CD4-positive, alpha-beta T cell treated with Interleukin-1 beta for 1 hour (primary cell): Measurements from ENCODE around the gene SYNE1.

ENCODE experiments used
- DNase-seq, 2 donors: peaks; one replicate each; pipeline ENCODE4 v3.0.0-alpha.2; 2020 to 2022

Gene SYNE1

DNA sequence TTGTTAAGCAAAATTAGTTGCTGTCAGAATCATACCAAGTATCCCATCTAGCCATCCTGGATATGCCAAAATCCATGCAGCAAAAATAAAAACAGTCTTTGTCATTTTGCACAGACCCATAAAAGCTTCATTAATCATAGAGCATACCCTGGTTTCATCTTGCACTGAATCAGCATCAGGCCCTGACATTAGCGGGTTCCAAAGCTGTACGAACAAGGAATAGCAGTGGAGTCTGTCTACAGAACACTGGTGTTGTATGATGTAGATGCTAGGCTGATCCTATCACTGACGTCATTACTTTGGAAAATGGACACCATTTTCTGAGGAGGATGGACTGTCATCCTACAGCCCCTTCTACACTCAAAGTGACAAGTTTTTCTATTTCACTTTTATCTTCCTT, 514.1 kb downstream of the SYNE1 start:
- DNase-seq = no peak

GRCh38 chr6:152122434-152122833, 514.7 kb downstream of the SYNE1 start:
- DNase-seq = no peak

- DNase-seq = no peak
These were observed 515.3 kb downstream of the SYNE1 start for GRCh38 chr6:152121910-152122309.

DNA sequence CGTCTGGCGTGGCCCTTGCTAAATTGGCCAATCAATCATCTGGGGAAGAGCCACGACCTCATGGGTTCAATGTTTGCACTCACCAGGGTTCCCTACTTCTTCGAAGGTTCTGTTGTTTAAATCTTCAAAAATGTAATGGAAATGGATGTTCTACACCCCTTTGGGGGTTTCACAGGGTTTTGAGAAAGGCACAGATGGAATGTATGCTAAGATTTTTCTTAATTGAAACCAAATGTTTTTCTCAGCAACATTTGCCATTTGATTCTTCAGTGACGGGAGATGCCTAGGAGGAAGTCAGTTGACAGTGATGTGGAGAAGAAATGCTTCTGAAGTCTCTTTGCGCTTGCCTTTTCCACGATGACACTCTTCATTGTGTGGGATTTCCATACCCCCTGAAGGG, 517.3 kb downstream of the SYNE1 start:
- no peak for DNase-seq

- no peak for DNase-seq
These were observed 518.5 kb downstream of the SYNE1 start for GRCh38 chr6:152118678-152119077.

DNA sequence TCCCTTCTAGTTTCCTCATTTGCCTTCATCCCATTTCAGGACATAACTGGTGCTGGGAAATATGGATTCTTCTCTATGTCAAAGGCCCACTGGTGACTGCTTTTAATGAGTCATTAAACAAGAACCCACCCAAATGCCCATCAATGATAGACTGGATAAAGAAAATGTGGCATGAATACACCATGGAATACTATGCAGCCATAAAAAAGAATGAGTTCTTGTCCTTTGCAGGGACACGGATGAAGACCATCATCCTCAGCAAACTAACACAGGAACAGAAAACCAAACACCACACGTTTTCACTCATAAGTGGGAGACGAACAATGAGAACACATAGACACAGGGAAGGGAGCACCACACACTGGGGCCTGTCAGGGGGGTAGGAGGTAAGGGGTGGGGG, 518.9 kb downstream of the SYNE1 start:
- DNase-seq = no peak

- no peak for DNase-seq
These were observed 519.7 kb downstream of the SYNE1 start for GRCh38 chr6:152117156-152118133.

DNA sequence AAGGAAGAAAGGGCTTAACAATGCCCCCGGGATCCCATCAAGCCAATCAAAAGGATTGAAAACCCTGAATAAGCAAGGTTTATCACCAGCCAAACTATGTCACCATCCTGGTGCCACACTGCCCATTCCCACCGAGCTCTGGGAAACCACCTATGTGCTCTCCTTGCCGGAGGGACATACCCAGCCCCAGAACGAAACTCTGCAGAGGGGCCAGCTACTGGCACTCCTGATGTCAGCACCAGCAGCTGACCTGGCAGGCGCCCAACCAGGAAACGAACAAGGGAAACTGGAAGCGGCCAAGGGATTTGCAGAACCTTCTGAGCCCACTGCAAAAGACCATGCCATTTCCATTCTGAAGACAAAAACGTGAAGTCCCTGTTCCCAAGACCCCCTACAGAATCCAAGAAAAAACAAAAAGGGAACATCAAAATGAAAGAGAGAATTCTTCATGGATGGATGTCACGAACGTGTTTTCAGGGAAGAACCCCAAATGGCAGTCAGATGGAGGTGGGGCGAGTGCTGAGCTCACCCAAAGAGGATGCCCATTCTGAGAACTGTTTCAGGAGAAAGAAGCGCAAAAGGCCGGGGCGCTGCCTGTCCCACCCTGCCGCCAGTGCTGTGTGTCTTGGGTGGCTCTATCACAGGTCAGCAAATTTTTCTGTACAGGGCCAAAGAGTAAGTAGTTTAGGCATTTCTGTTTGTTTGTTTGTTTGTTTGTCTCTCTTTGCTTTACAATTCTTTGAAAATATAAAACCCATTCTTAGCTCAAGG, 524.5 kb downstream of the SYNE1 start:
- no peak for DNase-seq

DNA sequence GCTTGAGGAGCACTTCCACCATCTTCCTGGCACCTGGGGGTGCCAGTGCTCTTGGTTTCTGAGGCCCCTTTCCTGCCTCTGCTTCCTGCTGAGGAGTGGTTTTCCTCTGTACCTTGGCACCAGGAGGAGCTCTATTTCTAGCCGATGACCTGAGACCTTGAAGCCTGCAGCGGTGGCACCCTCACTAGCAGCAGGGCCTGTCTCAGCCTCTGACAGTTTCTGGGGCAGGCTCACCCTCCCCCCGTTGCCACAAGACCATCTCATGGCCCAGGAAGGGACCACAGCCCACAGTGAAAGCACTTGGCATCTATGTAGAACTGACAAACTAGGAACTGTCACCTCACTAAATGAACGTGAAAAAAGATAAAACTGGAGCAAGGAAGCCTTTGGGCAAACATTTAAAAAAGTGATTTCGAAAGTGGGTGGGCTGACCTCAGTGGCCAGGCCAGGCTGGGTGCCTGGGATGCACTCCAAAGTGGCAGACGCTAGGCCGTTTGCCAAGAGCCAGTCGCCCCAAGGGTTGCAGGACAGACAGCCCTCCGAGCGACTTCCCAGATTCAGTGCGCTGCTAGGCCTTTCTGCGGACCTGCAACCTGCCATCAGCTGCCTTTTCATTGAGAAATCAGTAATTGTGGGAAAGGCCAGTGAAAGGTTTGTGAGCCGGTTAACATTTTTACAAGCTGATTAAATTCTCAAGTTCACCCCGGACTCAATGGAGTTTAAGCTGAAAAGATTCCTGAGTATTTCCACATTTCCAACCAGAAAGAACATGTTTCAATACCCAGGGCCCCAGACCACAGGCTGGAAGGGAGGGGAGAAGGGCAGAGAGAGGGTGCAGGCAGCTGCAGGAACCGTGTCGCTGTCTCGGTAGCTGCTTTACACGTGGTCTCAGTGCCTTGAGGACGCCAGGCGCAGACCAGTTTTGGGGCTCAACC, 526.0 kb downstream of the SYNE1 start:
- no peak for DNase-seq

DNA sequence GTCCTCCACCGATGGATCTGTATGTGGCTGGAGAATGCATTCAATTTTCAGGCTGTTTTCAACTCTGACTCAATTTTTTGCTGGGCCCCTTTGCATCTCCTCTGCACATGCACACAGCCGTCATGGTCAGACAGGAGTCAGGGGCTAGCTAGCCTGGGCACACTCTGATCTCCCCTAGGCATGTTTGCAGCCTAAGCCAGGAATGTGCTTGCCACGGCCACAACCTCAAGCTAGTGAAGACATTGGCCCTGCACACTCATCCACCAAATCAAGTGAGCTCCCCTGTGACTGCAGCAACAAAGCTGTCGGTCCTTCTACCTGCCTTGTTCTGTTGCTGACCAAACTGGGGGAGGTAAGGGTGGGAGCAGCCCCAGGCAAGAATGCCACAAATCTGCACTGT, 529.2 kb downstream of the SYNE1 start:
- no peak for DNase-seq

- peak in 1 of 2 donors; percentile 30 for DNase-seq
These were observed 537.0 kb downstream of the SYNE1 start for GRCh38 chr6:152100183-152100618.

DNA sequence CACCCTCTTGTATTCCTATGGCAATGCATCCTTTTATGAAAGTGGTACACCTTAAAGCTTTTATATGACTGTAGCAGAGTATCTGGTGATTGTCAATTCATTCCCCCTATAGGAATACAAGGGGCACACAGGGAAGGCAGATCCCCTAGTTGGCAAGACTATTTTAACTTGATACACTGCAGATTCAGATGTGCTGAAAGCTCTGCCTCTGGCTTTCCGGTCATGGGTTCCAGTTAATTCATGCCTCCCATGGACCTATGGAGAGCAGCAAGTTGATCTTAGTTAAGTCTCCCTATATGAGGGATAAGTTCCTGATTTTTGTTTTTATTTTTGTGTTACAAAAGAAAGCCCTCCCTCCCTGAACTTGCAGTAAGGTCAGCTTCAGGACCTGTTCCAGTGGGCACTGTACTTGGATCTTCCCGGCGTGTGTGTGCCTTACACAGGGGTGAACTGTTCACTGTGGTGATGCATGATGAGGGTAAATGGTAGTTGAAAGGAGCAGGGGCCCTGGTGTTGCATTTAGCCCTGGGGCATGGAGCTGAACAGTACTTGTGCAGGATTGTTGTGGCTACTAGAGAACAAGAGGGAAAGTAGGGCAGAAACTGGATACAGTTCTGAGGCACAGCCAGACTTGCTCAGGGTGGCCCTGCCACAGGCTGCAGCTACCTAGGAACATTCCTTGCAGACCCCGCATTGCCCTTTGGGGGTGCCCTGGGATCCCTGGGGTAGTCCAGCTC, 537.5 kb downstream of the SYNE1 start:
- DNase-seq = no peak

- no peak for DNase-seq
These were observed 538.5 kb downstream of the SYNE1 start for GRCh38 chr6:152098683-152099082.

DNA sequence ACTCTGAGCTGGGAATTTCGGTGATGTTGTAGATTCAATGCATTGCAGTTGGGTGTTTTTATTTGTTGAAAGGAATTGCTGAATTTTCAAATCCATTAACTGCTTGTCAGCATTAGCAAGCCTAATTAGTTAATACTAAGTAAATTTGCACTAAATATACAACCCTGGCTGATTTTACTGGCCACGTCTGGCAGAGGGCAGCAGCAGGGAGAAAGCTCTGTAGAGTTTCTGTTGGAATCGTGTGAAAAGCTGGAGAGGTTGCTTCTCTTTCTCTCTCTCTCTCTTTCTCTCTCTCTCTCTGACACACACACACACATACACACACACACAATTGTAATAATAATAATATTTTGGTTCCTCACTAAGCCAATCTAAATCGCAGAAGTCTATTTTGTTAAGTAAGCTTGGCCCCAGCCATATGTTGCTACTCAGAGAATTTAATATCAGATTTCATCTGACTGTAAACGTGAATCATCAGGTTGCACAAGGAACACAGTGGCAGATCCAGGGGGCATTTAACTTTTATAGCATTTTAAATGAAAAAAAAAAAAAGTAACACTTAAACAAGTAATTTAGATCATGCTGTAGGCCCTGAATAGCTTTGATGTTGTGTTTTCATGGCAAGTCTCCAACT, 540.2 kb downstream of the SYNE1 start:
- no peak for DNase-seq

GRCh38 chr6:152094992-152095592, 542.1 kb downstream of the SYNE1 start:
- peak in 1 of 2 donors; percentile 76 for DNase-seq

DNA sequence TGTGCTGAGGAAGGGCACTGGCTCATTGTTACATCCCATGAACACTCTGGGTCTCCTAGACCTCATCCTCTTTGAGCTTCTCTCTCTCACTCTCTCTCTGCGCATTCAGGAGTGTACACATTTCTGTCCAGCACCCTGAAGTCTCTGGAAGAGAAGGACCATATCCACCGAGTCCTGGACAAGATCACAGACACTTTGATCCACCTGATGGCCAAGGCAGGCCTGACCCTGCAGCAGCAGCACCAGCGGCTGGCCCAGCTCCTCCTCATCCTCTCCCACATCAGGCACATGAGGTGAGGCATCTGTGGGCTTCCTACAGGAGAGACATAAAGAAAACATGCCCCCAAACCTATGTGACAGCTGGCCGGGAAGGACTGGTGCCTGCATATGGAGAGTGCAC, 542.9 kb downstream of the SYNE1 start:
- DNase-seq = no peak

- DNase-seq = no peak
These were observed 543.5 kb downstream of the SYNE1 start for GRCh38 chr6:152093711-152094110.

GRCh38 chr6:152091851-152092341, 545.3 kb downstream of the SYNE1 start:
- DNase-seq = no peak

- DNase-seq = no peak
These were observed 546.0 kb downstream of the SYNE1 start for GRCh38 chr6:152091201-152091600.

DNA sequence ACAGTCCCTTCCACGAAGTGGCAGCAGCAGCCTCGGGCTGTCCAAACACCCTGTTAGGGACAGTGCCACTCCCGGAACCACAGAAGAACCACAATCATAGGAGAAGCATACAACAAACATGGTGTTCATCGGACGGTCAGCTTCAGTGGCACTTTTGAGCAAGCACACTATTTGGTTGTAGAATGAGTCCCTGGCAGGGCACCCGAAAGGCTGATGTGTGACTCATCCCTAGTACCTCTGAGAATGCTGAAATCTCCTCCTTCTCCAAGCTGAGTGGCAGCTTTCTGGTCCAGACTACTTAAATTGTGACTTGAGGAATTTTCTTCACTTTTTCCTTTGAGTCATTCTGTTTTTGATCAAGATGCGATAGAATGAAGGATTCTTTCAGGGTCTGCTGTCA, 547.2 kb downstream of the SYNE1 start:
- no peak for DNase-seq

GRCh38 chr6:152087701-152088100, 549.5 kb downstream of the SYNE1 start:
- no peak for DNase-seq
